Astrocyte of the hippocampus (primary cell): ENCODE data around the gene MAP4K2.
A peak's percentile ranks its signal among the peaks of the same experiment; 100 is the strongest.
"Not testable (repeated sequence)": the region's sequence is repeated elsewhere in the genome, so short reads cannot be mapped to it uniquely, and the experiment has no call there.

Experiments used
- DNase-seq: peaks from one replicate; pipeline ENCODE4 v3.0.0; 2011; ENCODE audit warnings: low read depth, low spot score

Gene MAP4K2

DNA sequence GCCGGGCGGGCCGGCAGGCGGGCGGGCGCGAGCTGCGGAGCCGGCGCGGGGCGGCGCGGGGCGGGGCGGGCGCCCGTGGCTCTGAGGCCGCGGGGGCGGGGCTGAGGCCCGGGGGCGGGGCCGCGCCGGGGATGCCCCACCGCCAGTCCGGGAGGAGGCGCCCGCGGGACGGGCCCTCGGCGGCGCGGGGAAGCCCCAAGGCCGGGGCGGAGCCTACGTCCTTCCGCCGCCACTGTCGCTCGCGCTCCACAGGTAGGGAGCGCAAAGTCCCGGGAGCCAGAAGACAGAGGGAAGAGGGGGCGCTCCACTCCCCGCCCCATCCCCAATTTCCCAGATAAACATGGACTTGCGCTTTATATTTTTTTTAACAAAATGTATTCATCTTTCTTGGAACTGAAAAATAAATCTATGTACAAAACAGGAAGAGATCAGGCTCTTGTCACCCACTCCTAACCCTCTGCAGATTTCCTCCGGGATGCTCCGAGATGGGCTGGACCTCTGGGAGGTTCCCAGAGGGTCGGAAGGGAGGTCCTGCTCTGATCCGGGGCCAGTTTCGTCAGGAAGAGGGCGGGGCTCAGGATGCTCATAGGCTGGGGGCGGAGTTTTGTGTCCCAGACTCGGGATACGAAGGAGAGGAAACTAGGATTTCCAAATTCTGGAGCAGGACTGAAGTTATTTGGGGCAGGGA lies at the start of gene MAP4K2:
TSS of gene MAP4K2 (minus strand) at position 57 of the 688 bp plus-strand sequence. CDS start 65 bp downstream, outside the sequence.
- DNase-seq = peak; percentile 92

GRCh38 chr11:64851831-64852351 lies 48.9 kb upstream of the MAP4K2 start:
- no peak for DNase-seq

DNA sequence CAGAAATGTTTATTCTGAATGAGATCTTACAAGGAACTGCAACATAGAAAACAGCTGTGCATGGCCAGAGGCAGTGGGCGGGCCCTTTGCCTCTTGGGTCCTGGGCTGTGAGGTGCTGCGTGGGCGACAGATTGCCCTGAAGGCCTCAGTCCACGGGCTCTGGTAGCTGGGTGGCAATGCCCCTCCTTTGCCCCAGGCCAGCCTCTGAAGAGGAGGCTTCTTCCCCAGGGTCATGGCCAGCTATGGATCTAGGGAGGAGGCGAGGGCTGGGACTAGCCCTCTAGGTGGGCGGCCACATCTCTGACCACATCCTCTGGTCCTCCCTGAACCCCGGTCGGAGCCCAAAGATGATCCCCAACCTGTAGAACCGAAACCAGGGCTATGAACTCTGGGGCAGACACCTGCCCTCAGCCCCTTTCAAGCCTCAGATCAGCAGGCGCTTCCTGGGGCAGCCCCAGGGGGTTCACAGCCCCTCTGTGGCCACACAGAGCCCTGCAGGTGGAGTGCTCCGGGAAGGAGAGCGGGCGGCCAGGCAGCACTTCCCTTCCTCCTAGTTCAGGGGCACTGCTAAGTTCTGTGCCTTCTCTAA lies 48.1 kb upstream of the MAP4K2 start:
- DNase-seq = no peak

GRCh38 chr11:64849598-64850356 lies 46.8 kb upstream of the MAP4K2 start:
- no peak for DNase-seq

- no peak for DNase-seq
Measured at GRCh38 chr11:64848826-64849597, 46.0 kb upstream of the MAP4K2 start.

DNA sequence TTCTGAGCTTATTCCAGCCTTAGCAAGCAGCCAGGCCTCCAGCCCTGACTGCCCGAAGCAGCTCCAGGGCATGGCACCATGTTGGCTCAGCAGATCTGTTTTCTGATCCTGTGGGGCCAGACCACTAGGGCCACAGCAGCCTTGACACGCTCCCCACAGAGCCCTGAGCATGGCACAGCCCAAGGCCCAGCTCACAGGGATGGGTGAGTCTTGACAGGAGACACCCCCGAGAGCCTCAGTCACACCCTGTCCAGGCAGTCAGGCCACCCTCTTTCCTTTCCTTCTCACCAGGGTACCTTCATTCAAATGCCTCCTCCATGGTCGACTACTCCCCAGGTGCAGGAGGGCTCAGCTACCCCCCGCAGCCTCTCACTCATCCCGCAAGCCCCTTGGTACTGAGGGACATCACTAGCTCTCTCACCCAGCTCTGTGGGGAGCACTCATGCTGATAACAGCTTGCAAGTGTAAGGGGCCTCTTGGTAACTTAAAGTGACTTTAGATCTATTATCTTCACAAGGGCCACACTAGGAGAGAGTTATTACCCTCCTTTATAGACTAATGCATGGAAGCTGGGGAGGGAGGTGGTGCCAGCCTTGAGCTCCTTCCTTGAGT lies 45.3 kb upstream of the MAP4K2 start:
- no peak for DNase-seq

DNA sequence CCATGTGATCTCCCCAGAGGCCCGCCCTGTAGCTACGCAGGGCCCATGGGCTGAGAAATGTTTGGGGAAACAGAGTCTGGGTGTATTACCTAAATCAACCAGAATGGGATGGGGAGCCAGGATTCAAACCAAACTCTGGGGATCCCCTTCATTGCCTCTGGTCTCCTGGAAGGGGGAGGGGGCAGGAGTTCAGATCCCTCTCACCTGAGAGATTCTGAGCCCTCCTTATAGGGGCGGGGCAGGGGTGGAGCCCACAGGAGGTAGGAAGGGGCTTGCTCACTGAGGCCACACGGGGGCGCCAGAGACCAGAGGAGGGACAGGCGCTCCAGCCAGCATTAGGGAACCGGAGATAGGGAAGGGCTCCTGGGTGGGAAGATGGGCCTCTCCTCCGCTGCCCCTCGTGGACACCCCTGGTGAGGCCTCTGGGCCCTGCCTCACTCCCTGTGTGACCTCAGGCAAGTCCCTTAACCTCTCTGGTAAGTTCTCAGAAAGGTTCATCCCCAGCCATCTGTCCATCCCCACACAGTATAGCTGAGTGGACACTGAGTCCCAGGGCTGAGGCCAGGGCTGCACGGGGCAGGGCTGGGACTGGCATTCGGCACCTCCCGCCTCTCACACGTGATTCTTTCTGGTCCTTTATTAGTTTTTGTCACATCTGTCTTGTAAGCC lies 44.1 kb upstream of the MAP4K2 start:
- DNase-seq = peak; percentile 95

GRCh38 chr11:64845776-64846129 lies 42.7 kb upstream of the MAP4K2 start:
- DNase-seq = not testable (repeated sequence)

DNA sequence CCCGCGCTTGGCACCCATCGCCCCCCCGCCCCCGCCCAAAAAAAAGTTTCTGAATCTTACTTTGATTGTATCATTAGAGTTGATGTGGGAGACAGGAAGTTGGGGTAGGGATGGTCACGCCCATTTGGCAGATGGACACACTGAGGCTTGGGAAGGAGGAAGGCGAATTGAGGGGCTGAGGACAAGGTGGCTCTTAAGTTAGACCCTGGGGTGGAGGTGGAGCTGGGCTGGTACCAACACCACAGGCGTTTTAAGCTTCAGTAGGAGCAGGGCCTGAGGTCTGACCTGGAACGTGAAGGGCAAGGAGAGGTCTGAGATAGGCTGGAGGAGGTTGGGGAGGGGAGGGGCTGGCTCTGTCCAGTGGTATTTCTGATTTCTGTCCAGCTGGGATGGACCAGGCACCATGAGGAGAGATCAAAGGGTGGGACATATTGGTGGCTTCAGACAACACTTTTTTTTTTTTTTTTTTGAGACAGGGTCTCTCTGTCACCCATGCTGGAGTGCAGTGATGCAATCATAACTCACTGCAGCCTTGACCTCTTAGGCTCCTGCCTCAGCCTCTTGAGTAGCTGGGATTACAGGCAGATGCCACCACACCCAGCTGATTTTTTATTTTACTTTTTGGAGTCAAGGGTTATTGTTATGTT lies 42.2 kb upstream of the MAP4K2 start:
- no peak for DNase-seq

DNA sequence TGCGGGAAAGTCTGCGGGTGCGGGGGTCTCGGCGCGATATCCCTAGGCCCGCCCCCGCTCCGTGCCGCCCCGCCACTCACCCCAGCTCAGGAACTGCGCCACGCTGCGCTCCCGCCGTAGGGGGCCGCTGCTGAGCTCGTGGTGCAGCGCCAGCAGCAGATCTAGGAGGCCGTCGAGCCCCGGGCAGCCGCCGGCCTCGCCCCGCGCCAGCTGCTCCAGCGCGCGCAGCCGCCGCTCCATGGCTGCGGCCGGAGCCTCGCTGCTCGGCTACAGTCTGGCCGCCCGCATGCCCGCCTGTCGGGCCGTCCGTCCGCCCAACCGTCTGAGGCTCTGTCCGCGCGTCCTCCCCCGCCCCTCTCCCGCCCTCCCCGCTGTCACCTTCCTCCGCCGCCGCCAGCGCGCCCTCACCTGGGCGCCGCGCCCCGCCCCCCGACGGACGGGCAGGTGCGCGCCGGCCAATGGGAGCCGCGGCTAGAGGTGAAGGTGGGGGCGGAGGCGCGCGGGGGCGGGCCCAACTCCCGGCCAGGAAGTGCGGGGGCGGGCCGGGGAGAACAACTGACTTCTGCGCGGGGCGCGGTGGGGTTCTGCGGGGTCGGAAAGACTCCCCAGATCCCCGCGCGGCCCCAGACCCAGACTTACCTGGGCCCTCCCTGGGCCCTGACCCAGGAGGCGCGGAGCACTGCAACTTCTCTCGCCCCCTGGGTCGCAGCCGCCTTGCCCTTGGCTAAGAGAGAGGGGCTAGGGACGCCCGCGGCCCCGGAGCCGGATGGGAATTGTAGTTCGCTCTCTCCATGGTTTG lies 41.5 kb upstream of the MAP4K2 start, which contains the start of gene CDC42BPG:
TSS of gene CDC42BPG (minus strand) at position 324 of the 799 bp plus-strand sequence. CDS start at position 240, 84 bp downstream.
- peak; percentile 86 for DNase-seq

GRCh38 chr11:64843686-64844329 lies 40.8 kb upstream of the MAP4K2 start:
- no peak for DNase-seq

DNA sequence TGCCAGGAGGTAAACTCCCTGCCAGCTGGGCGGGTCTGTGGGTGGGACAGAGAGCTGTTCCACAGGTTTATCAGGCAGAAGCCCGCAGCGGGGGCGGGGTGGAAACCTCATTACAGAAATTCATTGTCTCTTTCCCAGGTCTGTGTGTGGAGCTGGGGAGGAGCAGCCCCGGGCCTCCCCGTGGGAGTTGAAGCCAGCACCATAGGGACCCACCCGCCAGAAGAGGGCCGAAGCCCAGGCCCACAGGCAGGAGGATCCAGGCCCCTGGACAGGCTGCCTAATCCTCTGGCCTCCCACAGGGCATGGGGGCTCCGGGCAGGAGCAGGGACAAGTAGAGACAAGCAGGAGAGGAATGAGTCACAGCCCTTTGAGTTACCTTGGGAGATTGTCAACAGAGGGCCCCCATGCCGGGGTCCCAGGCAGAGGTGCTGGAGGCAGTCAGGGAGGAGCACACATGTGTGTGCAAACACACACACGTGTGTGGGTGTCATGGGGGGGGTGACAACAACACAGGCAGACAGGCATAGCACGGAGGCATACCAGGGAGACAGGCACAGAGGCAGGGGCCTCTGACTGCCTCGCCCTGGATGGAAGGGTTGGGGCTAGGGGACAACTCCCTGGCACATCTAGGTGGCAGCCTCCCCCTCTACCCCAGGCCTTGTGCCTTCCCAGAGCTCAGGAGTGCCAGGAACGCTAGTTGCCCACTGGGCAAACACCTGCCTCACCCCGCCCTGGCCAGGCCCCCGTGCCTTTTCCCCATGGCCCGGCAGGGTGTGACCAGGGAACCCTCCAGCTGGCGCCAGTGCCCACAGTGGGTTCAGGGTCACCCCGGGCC lies 40.1 kb upstream of the MAP4K2 start:
- peak; percentile 57 for DNase-seq

DNA sequence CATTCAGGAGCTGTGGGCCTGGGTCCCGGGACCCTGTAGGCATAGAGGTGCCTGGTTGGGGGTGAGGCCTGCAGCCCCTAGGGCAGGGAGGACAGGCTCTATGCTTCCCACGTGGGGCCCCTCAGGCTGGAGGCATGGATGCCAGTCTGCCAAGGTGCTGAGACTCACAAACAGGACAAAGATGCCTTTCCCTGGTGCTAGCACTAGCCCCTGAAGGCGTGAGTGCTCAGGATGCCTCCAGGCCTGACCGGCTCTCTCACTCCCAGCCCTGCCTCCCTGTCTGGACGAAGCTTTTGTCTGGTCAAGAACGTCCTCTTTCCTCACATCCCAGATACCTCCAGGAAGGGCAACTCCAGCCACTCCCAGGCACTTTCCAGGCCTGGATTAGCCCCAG lies 39.3 kb upstream of the MAP4K2 start:
- DNase-seq = no peak

DNA sequence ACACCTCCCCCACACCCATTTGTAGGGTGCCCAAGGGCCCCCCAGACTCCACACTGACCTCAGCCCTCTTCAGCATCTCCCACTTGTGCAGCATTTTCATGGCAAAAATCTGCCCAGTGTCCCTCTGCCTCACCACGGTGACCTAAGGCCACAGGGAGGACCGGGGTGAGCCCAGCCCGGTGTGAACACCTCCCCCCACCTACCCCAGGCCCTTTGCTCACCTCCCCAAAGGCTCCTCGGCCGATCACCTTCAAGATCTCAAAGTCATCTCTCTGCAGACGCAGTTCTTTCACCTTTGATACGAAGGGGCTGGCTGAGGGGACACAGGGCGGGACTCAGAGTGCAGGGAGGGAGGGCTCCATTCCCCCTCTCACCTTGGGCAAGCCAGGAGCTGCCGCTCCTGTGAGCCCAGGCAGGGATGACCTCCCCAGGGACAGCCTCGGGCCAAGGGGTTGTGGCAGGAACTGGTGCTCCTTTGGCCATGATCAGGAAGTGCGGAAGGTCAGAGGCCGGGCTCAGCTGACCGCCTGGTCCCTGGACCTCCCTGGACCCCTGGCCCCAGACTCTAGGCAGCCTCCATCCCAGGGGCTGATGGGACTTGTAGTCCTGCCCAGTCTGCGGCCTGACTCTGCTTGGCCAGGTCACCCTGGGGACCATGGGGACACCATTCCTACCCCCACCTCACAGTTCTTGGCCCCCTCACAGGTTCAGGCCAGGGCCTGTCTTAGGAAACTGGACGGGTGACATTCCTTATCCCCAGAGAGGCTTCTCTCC lies 38.8 kb upstream of the MAP4K2 start:
- no peak for DNase-seq

- no peak for DNase-seq
Measured at GRCh38 chr11:64839887-64840782, 37.1 kb upstream of the MAP4K2 start.

GRCh38 chr11:64839335-64839734 lies 36.3 kb upstream of the MAP4K2 start:
- no peak for DNase-seq
